Measurements from ENCODE around the gene UBL4A.

Gene UBL4A

GRCh38 chrX:154531626-154532025 is 45.2 kb upstream of the UBL4A start:
- H3K9ac ChIP-seq = no peak overlapping the region
- no peaks in the 10 kb centered on the region for H3K79me2 ChIP-seq
- TF ChIP-seq, protein P1, sequence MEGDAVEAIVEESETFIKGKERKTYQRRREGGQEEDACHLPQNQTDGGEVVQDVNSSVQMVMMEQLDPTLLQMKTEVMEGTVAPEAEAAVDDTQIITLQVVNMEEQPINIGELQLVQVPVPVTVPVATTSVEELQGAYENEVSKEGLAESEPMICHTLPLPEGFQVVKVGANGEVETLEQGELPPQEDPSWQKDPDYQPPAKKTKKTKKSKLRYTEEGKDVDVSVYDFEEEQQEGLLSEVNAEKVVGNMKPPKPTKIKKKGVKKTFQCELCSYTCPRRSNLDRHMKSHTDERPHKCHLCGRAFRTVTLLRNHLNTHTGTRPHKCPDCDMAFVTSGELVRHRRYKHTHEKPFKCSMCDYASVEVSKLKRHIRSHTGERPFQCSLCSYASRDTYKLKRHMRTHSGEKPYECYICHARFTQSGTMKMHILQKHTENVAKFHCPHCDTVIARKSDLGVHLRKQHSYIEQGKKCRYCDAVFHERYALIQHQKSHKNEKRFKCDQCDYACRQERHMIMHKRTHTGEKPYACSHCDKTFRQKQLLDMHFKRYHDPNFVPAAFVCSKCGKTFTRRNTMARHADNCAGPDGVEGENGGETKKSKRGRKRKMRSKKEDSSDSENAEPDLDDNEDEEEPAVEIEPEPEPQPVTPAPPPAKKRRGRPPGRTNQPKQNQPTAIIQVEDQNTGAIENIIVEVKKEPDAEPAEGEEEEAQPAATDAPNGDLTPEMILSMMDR (IDR thresholded peaks at IDR 0.05) = no peak
- H3K27ac ChIP-seq = no peak overlapping the region
- no peak overlapping the region for H3K4me3 ChIP-seq (ENCODE audit: low read depth, low read length)
- H3K4me2 ChIP-seq (ENCODE audit: low read length) = no peak overlapping the region
- no peaks in the 10 kb centered on the region for H3K36me3 ChIP-seq (ENCODE audit: control insufficient read depth, insufficient read depth, low read length)
- no peak overlapping the region for H2AFZ ChIP-seq
- H3K27me3 ChIP-seq (ENCODE audit: control insufficient read depth, insufficient read depth, low read length) = no peaks in the 10 kb centered on the region
- peaks cover 3% of the 10 kb centered on the region for H3K4me1 ChIP-seq
- no peaks in the 10 kb centered on the region for H3K9me3 ChIP-seq (ENCODE audit: control insufficient read depth, low read length)

GRCh38 chrX:154530286-154530685 is 43.9 kb upstream of the UBL4A start:
- Histone ChIP-seq H3K27me3 (ENCODE audit: control insufficient read depth, insufficient read depth, low read length) (no peaks in the 10 kb centered on the region), H3K27ac (no peak overlapping the region), H3K9me3 (ENCODE audit: control insufficient read depth, low read length) (no peaks in the 10 kb centered on the region), H2AFZ (no peak overlapping the region), H3K9ac (no peak overlapping the region), H3K4me3 (ENCODE audit: low read depth, low read length) (no peak overlapping the region), H3K4me2 (ENCODE audit: low read length) (no peak overlapping the region), H3K4me1 (peaks cover 3% of the 10 kb centered on the region), H3K36me3 (ENCODE audit: control insufficient read depth, insufficient read depth, low read length) (no peaks in the 10 kb centered on the region), H3K79me2 (no peaks in the 10 kb centered on the region)
- TF ChIP-seq, protein P1 (IDR thresholded peaks at IDR 0.05) = no peak

DNA sequence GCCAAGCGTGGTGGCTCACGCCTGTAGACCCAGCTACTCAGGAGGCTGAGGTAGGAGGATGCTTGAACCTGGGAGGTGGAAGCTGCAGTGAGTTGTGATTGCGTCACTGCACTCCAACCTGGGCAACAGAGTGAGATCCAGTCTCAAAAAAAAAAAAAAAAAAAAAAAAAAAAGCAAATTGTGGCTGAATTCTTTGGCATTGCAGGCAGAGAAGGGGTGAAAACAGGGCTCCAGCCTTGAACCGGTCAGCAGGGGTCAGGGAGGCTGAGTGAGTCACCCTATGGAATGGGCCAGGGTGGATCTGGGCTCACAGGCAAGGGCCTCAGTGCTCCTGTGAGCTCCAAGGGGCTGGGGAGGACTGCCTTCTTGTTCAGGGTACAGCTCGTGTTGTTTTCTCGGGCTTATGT is 42.8 kb upstream of the UBL4A start:
- TF ChIP-seq, protein P1 (IDR thresholded peaks at IDR 0.05) = no peak
- Histone ChIP-seq H3K4me3 (ENCODE audit: low read depth, low read length) (no peak overlapping the region), H3K27ac (no peak overlapping the region), H3K4me2 (ENCODE audit: low read length) (no peak overlapping the region), H3K4me1 (peaks cover 3% of the 10 kb centered on the region), H3K36me3 (ENCODE audit: control insufficient read depth, insufficient read depth, low read length) (no peaks in the 10 kb centered on the region), H3K27me3 (ENCODE audit: control insufficient read depth, insufficient read depth, low read length) (no peaks in the 10 kb centered on the region), H3K9me3 (ENCODE audit: control insufficient read depth, low read length) (no peaks in the 10 kb centered on the region), H2AFZ (no peak overlapping the region), H3K9ac (no peak overlapping the region), H3K79me2 (no peaks in the 10 kb centered on the region)

DNA sequence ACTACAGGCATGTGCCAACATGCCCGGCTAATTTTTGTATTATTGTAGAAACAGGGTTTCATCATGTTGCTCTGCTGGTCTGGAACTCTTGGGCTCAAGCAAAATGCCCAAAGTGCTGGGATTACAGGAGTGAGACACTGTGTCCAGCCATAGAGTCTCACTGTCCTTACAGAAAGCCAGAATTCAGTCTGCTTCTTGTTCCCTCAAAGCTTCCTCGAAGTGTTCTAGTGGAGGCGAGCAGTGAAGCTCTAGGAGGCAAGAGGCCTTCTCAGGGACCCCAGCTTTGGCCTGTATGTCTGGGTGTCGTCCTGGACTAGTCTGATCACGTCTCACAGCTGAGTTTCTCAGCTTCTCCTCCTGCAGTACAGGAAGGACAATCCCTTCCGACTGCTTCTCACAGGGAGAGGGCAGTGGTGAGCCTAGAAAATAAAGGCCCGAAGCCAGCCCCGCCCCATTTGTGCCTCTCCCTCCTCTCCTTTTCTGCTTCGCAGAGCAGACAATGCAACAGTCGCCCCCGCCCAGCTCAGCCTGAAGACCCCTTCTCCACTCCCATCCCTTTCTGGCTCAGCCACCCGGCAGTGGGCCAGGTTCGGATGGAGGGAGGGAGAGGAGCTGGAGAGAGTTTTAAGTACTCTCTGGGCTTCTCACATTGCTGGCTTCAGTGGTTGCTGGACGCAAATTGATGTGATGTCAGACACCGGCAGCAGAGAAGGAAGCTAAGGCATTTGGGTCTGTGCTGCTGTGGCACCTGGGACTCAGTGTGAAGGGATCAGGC is 40.7 kb upstream of the UBL4A start:
- TF ChIP-seq, protein P1 (IDR thresholded peaks at IDR 0.05) = peak; percentile 40
- H3K4me3 ChIP-seq (ENCODE audit: low read depth, low read length) = peak overlapping the region; percentile 33
- H3K4me2 ChIP-seq (ENCODE audit: low read length) = peak overlapping the region; percentile 52
- H3K27me3 ChIP-seq (ENCODE audit: control insufficient read depth, insufficient read depth, low read length) = no peaks in the 10 kb centered on the region
- peak overlapping the region; percentile 39 for H3K27ac ChIP-seq
- no peak overlapping the region for H3K9ac ChIP-seq
- H3K36me3 ChIP-seq (ENCODE audit: control insufficient read depth, insufficient read depth, low read length) = no peaks in the 10 kb centered on the region
- no peaks in the 10 kb centered on the region for H3K79me2 ChIP-seq
- peaks cover 3% of the 10 kb centered on the region for H3K4me1 ChIP-seq
- H2AFZ ChIP-seq = peak overlapping the region; percentile 83
- no peaks in the 10 kb centered on the region for H3K9me3 ChIP-seq (ENCODE audit: control insufficient read depth, low read length)

Data from parathyroid adenoma (tissue), 2 donors.